Fibroblast of the aortic adventitia (primary cell): ENCODE results near the gene MED16. TPM values are rescaled to one million over a fixed set of nuclear protein-coding genes. Genes with fewer than 3 reads are reported as not detected.
"Not testable (repeated sequence)": the region's sequence is repeated elsewhere in the genome, so short reads cannot be mapped to it uniquely, and the experiment has no call there.

Experiments used
- DNase-seq: peaks from one replicate; pipeline ENCODE4 v3.0.0-alpha.2; 2010; ENCODE audit warnings: low read depth
- H3K4me3 ChIP-seq: 2 replicates; pipeline ENCODE4 v1.5.1; 2011; ENCODE audit warnings: low read depth, mild to moderate bottlenecking, control low read depth, low read length, moderate library complexity
- CTCF ChIP-seq: IDR thresholded peaks from 2 replicates; pipeline ENCODE4 v1.5.1; 2011; ENCODE audit warnings: mild to moderate bottlenecking, low read length, control low read depth, inconsistent platforms; ENCODE audit not compliant: insufficient read depth
- total RNA-seq: library from RNA; depleted of rRNA; stranded (reverse); fragments of >200 nt; gene quantifications from 2 replicates; pipeline ENCODE4 v1.2.3, GENCODE V29; 2012; ENCODE audit warnings: low replicate concordance

Gene MED16
- total RNA-seq, 1 donor, result 24.5 TPM

GRCh38 chr19:855566-856120, 37.3 kb downstream of the MED16 start:
- no peak for DNase-seq
- no peak overlapping the region for H3K4me3 ChIP-seq
- no peak for TF ChIP-seq CTCF

- DNase-seq, result no peak
- no peak for TF ChIP-seq CTCF
- H3K4me3 ChIP-seq, result no peak overlapping the region
These were observed 37.8 kb downstream of the MED16 start for GRCh38 chr19:855142-855541.

- DNase-seq, result no peak
- no peak overlapping the region for H3K4me3 ChIP-seq
- no peak for TF ChIP-seq CTCF
These were observed 38.4 kb downstream of the MED16 start for GRCh38 chr19:854549-854948.

- not testable (repeated sequence) for H3K4me3 ChIP-seq, DNase-seq
These were observed 39.3 kb downstream of the MED16 start for GRCh38 chr19:853614-854220.

- H3K4me3 ChIP-seq, result no peak overlapping the region
- TF ChIP-seq CTCF, result no peak
- DNase-seq, result no peak
These were observed 39.9 kb downstream of the MED16 start for GRCh38 chr19:853014-853585.

- no peak within 1 kb of the TSS for H3K4me3 ChIP-seq
- DNase-seq, result no peak
- TF ChIP-seq CTCF, result no peak
These were observed 40.6 kb downstream of the MED16 start, which contains the start of gene ELANE for GRCh38 chr19:852136-853013. TSS of gene ELANE (plus strand) at chr19:852303. CDS start at chr19:852329, 26 bp downstream.

- no peak for DNase-seq
- H3K4me3 ChIP-seq, result no peak overlapping the region
- no peak for TF ChIP-seq CTCF
These were observed 42.0 kb downstream of the MED16 start for GRCh38 chr19:850979-851335.
